ENCODE results near the gene CLCN7.
A peak's percentile ranks its signal among the peaks of the same experiment; 100 is the strongest.

The CLCN7 gene

DNA sequence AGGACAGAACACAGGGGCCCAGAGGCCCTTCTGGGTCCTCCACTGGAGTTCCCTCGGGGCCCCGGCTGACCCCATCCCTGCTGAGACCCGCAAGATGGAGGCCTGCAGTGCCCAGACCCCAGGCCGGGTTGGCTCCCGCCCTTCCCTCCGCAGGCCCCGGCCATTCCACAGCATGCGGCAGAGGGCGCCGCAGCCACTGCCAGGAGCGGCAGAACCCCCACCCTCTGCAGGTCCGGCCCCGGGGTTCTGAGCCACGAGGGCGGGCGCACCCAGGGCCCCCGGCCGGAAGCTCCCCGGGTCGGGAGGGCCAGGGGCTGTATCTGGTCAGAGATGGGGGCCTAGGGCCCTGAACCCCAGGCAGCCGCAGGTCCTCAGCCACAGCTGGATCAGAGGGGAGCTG, 46.3 kb downstream of the CLCN7 start:
- DNase-seq (ENCODE audit: low spot score in 2 of 2) (peak in 1 of 2 donors; percentile 72), ATAC-seq (peak; percentile 62)
- H3K36me3 Mint-ChIP-seq = no peaks in the 10 kb centered on the region
- H3K27ac Mint-ChIP-seq = peak overlapping the region; percentile 61
- no peaks in the 10 kb centered on the region for H3K4me1 Mint-ChIP-seq
- H3K4me3 Mint-ChIP-seq = no peak overlapping the region
- H3K9me3 Mint-ChIP-seq = no peaks in the 10 kb centered on the region

DNA sequence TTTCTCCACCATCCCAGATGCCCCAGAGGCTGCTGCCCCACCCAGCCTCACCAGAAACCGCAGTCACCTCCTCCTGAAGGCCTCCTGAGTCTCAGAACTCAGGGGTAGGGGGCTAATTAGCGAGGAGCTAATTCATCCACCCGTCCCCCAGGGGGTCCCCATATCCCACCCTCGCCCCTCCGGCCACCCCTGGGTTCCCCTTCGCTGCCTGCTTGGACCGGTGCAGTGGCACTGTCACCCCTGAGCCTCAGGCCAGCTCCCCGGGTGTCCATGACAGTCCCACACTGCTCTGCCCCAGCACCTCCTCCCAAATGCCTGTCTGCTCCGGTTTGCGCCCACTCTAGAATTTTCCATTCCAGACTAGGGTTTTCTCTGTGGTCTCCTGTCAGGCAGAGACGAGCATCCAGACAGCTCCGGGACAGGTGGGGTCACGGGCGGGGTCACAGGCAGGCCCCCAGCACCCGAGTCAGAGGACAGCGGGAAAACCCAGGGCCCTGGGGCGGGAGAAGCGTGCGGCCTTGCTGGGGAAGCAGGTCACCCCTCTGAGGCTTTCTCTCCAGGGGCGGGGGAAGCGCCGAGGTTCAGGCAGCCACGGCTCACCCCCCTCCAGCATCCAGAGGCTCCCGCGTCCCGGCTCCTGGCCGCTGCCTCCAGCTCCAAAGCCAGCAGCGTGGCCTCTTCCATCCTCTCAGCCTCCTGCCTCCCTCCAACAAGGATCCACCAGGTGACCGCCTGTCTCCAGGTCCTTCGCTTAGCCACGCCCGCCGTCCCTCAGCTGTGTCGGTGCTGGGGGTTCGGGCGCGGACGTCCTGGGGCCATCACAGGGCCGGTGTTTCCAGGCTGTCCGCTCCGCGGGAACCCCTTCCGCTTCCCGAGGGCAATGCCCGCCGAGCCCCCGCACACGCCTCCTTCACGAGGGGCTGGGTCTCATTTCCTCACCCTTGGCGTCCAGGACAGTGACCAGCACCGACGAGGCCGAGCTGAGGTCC, 47.1 kb downstream of the CLCN7 start:
- H3K36me3 Mint-ChIP-seq = no peaks in the 10 kb centered on the region
- DNase-seq (ENCODE audit: low spot score in 2 of 2) (no peak), ATAC-seq (no peak)
- H3K9me3 Mint-ChIP-seq = no peaks in the 10 kb centered on the region
- H3K4me1 Mint-ChIP-seq = no peaks in the 10 kb centered on the region
- no peak overlapping the region for H3K4me3 Mint-ChIP-seq
- peak overlapping the region; percentile 61 for H3K27ac Mint-ChIP-seq

DNA sequence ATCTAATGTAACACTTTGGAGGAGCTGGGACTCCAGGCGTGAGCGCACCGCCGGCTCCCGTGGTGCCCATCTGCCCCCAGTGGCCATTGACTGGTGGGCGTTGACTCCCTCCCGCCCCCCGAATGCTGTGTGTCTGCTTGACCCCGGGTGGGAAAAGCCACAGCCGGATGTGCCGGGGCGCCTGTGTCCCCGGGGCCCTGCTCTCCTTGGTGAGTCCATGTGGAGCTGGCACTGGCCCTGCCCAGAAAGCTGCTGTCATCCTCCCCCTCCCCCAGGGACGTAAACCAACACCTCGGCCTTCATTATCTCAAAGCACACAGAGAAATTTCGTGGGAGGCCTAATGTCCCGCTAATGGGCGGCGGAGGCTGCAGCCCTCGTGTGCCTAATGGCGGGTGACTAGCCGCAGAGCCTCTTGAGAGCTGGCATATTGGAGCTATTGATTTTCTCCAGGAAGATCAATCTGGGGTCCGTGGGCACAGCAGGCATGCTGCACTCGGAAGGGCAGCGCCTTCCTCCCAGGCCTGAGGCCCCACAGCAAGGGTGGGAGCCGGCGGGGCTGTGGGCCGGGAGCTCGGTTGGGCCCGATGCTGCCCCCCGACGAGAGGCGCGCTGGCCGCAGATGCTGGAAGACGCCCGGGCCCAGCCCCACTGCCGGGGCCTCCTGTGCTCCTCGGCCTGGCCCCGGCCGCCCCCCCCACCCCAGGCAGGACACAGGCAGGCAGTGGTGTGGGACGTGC, 47.9 kb downstream of the CLCN7 start:
- H3K27ac Mint-ChIP-seq = no peak overlapping the region
- DNase-seq (ENCODE audit: low spot score in 2 of 2) (no peak), ATAC-seq (no peak)
- no peaks in the 10 kb centered on the region for H3K36me3 Mint-ChIP-seq
- H3K4me3 Mint-ChIP-seq = no peak overlapping the region
- H3K9me3 Mint-ChIP-seq = no peaks in the 10 kb centered on the region
- H3K4me1 Mint-ChIP-seq = peaks cover 6% of the 10 kb centered on the region

DNA sequence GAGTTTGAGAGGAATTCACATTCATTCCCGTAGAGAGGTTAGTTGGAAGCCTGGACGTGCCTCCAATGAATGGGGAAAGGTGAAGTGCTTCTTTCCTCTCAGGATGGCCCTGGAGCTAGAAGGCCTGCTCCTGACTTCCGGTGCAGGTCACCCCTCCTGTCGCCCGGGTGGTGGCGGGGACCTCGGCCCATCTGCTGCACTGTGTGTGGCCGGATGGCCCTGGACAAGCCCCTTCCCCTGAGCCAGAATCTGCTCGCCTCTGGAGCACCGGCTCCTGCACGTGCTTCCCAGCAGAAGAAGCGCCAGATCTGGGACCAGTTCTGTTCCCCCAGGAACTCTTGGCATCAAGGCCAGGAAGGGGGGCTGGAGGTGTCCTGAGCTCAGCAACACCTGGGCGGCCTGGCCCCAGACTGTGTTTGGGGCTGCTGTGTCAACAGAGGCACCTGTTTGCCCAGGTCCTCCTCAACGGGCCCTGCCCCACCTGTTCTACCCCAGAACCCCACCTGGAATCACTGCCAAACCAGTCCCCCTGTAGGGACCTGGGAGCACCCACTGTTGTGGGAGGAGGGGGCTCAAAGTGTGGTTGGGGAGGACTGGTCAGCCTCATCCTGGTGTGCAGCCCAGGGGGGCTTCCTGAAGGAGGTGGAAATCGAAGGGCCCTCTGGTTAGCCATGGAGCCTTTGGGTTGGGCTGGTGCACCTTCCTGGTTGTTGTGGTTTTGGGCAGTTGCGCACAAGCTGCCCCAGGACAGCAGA, 49.0 kb downstream of the CLCN7 start:
- Mint-ChIP-seq H3K9me3 (no peaks in the 10 kb centered on the region), H3K4me1 (peaks cover 7% of the 10 kb centered on the region), H3K27ac (peak overlapping the region; percentile 43), H3K4me3 (no peak overlapping the region), H3K36me3 (peaks cover 6% of the 10 kb centered on the region)
- DNase-seq (ENCODE audit: low spot score in 2 of 2) (no peak), ATAC-seq (no peak)

DNA sequence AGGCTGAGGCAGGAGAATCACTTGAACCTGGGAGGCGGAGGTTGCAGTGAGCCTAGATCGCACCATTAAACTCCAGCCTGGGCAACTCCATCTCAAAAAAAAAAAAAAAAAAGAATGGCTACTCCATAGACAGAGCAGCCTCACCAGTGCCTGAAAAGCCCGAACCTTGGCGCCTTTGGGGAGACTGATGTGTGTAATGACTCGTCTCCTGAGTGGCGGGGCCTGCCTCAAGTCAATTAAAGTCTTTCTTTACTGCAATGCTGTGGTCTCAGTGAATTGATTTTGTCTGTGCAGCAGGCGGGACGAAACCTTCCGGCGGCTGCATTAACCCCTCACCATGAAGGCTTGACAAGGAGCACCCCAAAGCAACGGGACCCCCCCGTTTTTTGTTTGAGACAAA, 50.8 kb downstream of the CLCN7 start:
- Mint-ChIP-seq H3K4me3 (no peak overlapping the region), H3K9me3 (no peaks in the 10 kb centered on the region), H3K27ac (peak overlapping the region; percentile 80), H3K36me3 (peaks cover 24% of the 10 kb centered on the region), H3K4me1 (peaks cover 7% of the 10 kb centered on the region)
- no peak for DNase-seq (ENCODE audit: low spot score in 2 of 2)
- ATAC-seq = no peak

DNA sequence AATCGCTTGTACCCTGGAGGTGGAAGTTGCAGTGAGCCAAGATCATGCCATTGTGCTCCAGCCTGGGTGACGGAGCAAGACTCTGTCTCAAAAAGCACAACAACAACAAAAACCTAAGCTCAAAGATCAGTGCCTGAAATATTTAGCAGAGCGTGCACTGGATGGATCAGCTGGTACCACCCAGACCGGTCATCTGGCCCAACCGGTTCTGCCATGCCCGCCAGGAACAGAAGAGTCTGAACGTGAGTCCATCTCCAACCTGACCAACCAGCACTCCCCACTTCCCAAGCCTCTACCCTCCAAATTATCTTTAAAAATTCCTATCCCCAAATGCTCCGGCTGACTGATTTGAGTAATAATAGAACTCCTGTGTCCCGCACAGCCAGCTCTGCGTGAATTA, 52.8 kb downstream of the CLCN7 start:
- Mint-ChIP-seq H3K27ac (peak overlapping the region; percentile 100), H3K4me3 (peak overlapping the region; percentile 84), H3K4me1 (peaks cover 13% of the 10 kb centered on the region), H3K36me3 (peaks cover 43% of the 10 kb centered on the region), H3K9me3 (no peaks in the 10 kb centered on the region)
- DNase-seq (ENCODE audit: low spot score in 2 of 2) (no peak), ATAC-seq (no peak)

DNA sequence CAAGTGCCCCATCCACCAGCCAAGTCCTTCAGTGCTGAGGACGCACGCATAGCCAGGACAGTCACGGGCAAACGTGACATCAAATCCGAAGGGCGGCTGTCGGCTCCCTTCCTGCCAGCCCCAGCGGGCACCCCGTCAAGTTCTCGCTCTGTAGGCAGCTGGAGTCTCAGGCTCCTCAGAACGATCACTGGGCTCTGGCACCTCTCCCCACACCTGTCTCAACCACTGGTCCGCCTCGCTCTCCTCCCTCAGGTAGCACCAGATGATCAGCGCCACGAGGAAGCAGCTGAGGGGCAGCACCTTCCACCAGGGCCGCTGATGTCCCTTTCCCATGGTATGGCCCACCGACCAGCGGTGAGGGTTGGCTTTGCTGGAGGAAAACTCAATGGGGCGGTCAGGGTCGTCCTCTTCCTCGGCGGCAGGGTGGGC, 54.7 kb downstream of the CLCN7 start:
- Mint-ChIP-seq H3K4me3 (peak overlapping the region; percentile 84), H3K4me1 (peaks cover 13% of the 10 kb centered on the region), H3K36me3 (peaks cover 58% of the 10 kb centered on the region), H3K27ac (peak overlapping the region; percentile 100), H3K9me3 (no peaks in the 10 kb centered on the region)
- no peak for DNase-seq (ENCODE audit: low spot score in 2 of 2)
- ATAC-seq = no peak

DNA sequence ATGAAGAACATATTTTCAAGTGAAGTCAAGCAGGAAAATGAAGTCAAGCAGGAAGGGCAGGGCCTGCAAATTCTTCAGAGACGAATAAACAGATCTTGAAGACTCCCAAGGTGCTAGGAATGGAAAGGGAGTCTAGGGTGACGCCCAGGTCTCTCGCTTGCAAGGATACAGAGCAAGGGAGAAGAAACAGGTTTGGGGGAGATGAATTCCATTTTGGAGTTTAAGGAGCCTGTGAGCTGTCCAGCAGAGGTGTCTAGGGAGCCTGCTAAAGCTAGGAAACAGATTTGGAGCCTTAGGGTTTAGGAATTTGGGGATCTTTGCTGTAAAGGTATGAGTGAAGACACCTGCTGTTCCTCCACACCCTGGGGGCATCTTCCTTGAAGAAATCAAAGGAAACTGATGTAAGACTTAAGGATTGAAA, 58.3 kb downstream of the CLCN7 start:
- H3K4me1 Mint-ChIP-seq = peaks cover 6% of the 10 kb centered on the region
- ATAC-seq (no peak), DNase-seq (ENCODE audit: low spot score in 2 of 2) (no peak)
- peak overlapping the region; percentile 27 for H3K27ac Mint-ChIP-seq
- no peaks in the 10 kb centered on the region for H3K9me3 Mint-ChIP-seq
- H3K4me3 Mint-ChIP-seq = no peak overlapping the region
- peaks cover 87% of the 10 kb centered on the region for H3K36me3 Mint-ChIP-seq

DNA sequence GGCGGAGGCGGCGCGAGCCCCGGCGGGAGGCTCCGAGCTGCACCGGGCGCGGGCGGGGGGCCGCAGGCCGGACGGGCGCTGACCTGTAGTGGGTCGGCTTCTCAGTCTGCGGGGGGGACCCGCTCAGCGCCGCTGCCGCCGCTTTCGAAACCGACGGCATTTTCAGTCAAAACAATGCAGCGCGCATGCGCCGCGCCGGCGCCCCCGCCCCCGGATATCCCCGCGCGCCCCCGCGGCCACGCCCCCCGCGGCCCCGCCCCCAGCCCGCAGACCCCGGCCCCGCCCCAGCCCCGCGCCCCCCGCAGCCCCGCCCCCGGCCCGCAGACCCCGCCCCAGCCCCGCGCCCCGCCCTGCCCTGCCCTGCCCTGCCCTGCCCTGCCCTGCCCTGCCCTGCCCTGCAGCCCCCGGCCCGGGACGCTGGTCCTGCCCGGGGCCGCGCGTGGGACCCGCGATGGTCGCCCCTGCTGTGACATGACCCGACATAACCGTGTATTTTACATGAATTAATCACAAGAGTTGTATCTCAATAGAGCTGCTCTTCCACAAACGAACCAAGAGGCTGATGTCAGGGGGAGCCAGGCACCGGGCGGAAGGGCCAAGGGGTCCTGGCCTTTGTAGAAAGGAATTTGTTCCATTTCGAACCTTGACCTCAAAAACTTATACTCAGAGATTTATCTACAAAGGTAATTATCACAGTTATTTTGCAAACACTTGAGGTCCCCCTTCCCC, 60.1 kb downstream of the CLCN7 start, which contains the start of gene UNKL:
TSS of gene UNKL (minus strand) at position 173 of the 729 bp plus-strand sequence. CDS start at position 160, 13 bp downstream.
- H3K36me3 Mint-ChIP-seq = peaks cover 88% of the 10 kb centered on the region
- peak; percentile 75 for ATAC-seq

DNA sequence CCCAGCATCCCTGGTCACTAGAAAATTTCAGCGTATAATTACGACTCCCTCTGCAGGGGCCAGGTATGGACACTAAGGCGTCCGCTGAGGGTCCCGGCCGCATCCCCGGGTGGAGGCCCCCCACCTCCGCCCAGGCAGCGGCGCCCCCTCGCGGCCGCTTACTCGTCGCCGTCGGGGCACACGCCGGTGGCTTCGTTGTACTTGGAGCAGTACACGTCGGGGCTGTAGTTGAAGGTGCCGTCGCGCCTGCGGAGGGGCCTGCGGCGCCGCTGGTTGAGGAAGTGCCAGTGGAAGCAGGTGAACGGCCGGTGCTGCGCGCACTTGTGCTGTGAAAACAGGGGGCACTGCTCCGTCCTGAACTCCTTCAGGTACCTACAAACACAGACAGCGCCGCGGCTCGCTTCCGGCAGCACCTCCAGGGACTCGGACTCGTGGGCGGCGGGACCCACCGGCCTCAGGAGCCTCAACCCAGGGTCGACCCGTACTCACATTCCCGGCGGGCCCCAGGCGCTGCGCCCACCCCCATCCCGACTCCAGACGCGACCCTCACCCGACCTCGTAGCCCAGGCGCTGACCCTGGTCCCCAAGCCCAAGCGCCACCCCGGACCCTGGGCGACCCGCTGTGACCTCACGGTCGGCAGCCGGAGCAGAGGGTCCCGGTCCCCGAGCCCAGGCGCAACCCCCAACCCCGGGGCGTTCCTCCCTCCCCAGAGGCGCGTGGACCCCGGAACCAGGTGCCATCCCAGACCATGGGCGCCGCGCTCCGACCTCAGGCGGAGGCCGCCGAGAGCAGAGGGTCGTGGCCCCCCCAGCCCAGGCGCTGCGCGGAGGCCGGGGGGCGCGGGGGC, 60.9 kb downstream of the CLCN7 start:
- H3K4me1 Mint-ChIP-seq = peaks cover 6% of the 10 kb centered on the region
- ATAC-seq = peak; percentile 73
- peak overlapping the region; percentile 72 for H3K4me3 Mint-ChIP-seq
- H3K27ac Mint-ChIP-seq = peak overlapping the region; percentile 80
- DNase-seq (ENCODE audit: low spot score in 2 of 2) = peak; percentile 74 to 89
- peaks cover 88% of the 10 kb centered on the region for H3K36me3 Mint-ChIP-seq
- H3K9me3 Mint-ChIP-seq = no peaks in the 10 kb centered on the region

More for the DNA sequence above, 60.1 kb downstream of the CLCN7 start, which contains the start of gene UNKL:
- H3K4me1 Mint-ChIP-seq = peaks cover 6% of the 10 kb centered on the region
- peak within 1 kb of the TSS; percentile 88 for H3K27ac Mint-ChIP-seq
- peak; percentile 66 to 89 for DNase-seq (ENCODE audit: low spot score in 2 of 2)
- no peaks in the 10 kb centered on the region for H3K9me3 Mint-ChIP-seq
- H3K4me3 Mint-ChIP-seq = peak within 1 kb of the TSS; percentile 72

DNA sequence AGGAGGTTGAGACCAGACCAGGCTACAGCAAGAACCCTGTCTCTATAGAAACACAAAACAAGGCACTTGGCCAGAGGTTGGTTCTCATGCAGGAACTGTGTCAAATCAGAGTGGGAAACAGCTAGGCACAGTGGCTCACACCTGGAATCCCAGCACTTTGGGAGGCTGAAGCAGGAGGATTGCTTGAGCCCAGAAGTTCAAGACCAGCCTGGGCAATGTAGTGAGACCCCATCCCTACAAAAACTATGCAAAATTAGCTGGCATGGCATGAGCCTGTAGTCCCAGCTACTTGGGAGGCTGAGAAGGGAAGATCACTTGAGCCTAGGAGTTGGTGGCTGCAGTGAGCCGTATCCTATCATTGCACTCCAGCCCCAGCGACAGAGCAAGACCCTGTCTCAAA, 62.0 kb downstream of the CLCN7 start:
- DNase-seq (ENCODE audit: low spot score in 2 of 2) (no peak), ATAC-seq (no peak)
- Mint-ChIP-seq H3K4me1 (peaks cover 7% of the 10 kb centered on the region), H3K4me3 (peak overlapping the region; percentile 72), H3K9me3 (no peaks in the 10 kb centered on the region), H3K36me3 (peaks cover 84% of the 10 kb centered on the region), H3K27ac (peak overlapping the region; percentile 80)

DNA sequence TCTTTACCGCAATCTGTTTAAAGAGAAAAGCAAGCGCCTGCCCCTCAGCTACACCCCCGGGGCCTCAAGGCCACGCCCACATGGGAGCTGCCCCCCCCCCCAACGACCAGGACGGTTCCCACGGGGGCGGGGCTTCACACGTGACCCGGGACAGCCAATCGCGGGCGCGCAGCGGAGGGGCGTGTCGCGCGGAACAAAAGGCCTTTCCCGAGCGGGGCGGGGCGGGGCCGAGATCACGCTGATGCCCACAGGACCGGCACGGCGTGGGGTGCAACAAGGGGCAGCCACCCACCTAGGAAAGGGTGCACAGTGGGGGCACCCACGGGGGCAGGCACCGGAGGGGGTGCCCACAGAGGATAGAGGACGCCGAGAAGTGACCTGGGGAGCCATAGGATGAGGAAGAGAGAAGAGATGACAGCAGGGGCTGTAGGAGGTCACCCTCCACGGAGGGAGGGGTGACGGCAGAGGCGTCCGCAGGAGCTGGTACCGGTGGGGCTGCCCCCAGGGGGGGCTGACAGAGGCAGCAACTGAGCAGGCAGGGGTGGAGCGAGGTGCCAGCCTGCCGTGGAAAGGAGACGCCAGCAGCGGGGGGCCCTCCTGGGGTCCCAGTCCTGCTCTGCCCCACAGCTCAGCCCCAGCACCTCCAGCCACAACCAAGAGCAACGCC, 66.5 kb downstream of the CLCN7 start:
- peaks cover 79% of the 10 kb centered on the region for H3K36me3 Mint-ChIP-seq
- H3K4me3 Mint-ChIP-seq = peak overlapping the region; percentile 71
- H3K27ac Mint-ChIP-seq = peak overlapping the region; percentile 61
- H3K4me1 Mint-ChIP-seq = peaks cover 22% of the 10 kb centered on the region
- DNase-seq (ENCODE audit: low spot score in 2 of 2) (peak; percentile 98 to 99), ATAC-seq (peak; percentile 93)
- no peaks in the 10 kb centered on the region for H3K9me3 Mint-ChIP-seq

DNA sequence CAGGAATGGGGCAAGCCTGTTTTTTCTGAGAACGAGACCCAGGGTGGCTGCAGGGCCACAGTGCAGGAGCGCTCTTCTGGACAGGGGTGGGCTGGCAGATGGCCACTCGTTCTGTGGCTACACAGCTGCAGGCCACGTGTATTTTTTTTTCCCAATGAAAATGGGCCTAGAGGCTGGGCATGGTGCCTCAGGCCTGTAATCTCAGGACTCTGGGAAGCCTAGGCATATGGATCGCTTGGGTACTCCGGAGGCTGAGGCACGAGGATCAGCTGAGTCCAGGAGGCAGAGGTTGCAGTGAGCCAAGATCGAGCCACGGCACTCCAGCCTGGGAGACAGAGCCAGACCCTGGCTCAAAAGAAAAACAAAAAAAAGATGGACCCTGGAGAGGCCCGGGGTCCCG, 67.1 kb downstream of the CLCN7 start:
- Mint-ChIP-seq H3K27ac (peak overlapping the region; percentile 61), H3K36me3 (peaks cover 79% of the 10 kb centered on the region), H3K4me3 (peak overlapping the region; percentile 71), H3K4me1 (peaks cover 24% of the 10 kb centered on the region), H3K9me3 (no peaks in the 10 kb centered on the region)
- no peak for ATAC-seq
- DNase-seq (ENCODE audit: low spot score in 2 of 2) = no peak

All from stimulated activated effector memory CD8-positive, alpha-beta T cell treated with anti-CD3 and anti-CD28 coated beads, Interleukin-12 subunit alpha, Interleukin-12 subunit beta, amount 100 ng/mL, for 72 hours (primary cell).